Islet precursor cell (in vitro differentiated cells): ENCODE measurements around the gene FMN2.
"Not testable (repeated sequence)": the region's sequence is repeated elsewhere in the genome, so short reads cannot be mapped to it uniquely, and the experiment has no call there.

Experiments
- DNase-seq: peaks from one replicate; pipeline ENCODE4 v3.0.0-alpha.2; 2018

The FMN2 gene

DNA sequence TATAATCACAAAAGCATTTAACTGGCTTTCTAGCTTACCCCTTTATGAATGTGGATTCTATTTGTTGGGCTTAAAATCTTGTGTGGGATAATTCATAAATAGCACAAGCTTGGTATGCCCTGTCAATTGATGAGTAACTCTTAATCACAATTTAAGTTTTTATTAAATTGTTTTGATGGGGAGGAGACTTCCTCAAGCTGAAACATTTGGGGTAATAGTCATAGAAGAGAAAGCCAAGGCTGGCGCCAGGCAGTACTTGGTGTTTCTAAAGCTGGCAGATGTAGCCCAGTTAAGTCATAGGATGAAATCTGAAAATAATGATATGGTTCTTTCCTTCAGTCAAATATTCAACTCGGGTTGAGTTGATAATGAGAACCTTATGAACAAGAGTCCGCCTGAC lies 167.2 kb downstream of the FMN2 start:
- no peak for DNase-seq

- not testable (repeated sequence) for DNase-seq
These were observed 172.8 kb downstream of the FMN2 start for GRCh38 chr1:240264494-240264893.

- no peak for DNase-seq
These were observed 179.4 kb downstream of the FMN2 start for GRCh38 chr1:240271081-240271480.

DNA sequence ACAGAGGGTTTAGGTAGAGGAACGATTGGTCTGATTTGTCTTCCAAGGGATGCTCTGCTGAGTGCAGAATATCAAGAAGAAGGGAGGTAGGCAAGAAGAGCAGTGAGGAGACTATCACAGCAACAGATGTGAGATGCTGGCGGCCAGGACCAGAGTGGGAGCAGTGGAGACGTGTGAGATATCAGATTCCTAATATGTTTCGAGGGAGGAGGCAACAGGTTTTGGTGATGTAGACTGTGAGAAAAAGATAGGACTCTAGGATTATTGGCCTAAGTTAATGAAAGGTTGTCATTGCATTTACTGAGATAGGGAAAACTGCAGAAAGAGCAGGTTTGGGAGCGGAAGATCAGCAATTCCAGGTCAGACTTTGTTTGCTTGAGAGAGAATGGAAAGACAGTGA lies 182.9 kb downstream of the FMN2 start:
- DNase-seq, result no peak

- DNase-seq, result not testable (repeated sequence)
These were observed 183.5 kb downstream of the FMN2 start for GRCh38 chr1:240275219-240275618.

DNA sequence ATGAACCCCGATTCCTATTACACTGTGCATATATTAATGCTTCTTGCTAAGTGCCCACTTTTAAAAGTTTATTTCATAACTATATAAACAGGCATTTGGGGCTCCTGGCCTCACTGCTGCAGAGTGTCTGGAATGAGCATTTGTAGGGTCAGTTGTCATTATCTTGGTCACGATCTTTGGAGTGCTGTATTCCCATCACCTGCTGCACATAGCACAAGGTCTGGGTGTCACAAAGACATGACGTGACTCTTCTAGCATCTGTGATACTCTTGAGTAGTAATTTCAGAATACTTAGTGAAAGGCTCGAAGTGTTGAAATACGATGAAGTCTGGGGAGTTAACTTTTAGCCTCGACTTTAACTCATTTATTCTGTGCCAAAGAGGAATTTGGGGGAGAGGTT lies 186.4 kb downstream of the FMN2 start:
- no peak for DNase-seq

DNA sequence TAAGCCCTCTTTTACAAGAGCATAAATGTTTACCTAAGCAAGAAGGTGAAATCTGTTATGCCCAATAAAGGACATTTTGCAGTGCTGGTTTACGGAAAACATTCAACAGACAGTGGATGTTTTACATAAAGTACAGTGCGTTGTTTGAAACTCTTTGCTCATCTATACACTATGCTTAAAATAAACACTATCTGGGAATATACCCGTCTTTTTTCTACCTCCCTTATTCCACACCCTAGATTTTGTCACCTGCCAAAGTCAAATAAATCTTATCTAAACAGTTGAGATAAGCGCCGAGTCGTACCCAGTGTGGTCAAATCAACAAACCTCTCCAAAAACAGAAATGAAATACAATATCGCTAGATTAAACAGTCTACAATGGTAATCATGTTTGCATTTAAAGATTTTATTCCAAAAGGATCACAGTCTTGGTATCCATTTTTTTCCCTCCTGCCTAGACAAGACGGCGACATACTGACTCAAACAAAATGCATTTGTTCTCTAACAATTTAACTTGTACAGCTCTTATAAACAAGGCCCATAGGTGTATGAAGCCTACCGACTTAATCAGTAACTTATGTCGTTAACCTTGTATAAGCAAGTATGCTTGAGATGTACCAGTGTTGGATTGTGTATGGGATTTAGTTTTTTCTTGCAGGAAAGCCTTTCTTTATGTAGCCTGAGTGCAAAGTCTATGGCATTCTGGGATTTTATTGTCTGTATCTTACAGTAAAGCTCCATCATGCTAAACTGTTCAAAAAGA lies 189.1 kb downstream of the FMN2 start:
- no peak for DNase-seq

- DNase-seq, result no peak
These were observed 190.6 kb downstream of the FMN2 start for GRCh38 chr1:240282061-240282830.

DNA sequence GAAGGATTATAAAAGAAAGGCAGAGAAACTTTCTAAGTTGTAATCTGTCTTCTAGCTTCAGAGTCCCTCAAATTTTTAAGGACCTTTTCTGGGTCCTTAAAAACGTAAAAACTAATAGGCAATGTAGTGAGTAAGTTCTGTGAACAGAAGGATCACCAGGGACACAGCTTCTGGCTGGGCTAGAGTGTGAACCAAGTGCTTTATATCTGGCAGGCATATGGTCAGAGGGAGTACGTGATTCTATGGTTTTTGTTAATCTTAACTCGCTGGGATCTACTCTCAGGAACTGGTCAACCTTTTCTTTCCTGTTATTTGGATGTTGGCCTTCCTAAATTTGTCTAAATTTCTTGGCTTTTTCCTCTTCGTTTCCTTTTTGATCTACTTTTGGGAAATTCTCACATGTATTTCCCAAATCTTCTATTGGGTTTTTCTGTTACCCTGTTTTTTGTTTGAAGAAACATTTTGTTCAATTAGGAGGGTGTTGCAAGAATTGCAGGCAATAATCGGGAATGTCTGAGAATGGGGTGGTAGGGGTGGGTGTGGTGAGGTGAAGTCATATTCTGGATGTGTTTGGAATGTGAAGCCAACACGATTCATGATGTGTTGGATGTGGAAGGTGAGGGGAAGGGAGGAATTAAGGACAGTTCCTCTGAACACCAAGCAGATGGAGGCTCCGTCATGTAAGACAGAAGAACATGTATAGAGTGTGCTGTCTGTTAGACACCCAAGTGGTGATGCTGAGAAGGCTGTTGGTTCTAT lies 193.2 kb downstream of the FMN2 start:
- no peak for DNase-seq

DNA sequence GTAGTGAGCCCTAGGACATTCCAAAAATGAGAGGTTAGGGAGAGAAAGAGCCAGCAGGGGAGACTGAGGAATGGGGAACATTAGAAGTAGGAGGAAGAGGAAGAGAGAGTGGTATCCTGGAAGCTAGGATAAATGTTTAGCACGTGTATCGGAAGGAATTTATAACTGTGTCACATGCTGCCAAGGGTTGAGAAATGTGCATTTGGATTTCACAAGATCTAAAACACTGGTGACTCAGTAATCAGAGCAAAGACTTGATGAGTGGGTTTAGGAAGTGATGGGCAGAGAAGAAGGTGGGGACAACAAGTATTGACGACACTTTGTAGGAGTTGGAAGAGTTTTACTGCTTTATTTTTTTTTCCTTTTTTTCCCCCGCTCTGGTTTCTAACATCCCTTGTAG lies 193.9 kb downstream of the FMN2 start:
- no peak for DNase-seq

- DNase-seq, result no peak
These were observed 196.0 kb downstream of the FMN2 start for GRCh38 chr1:240287722-240288121.

DNA sequence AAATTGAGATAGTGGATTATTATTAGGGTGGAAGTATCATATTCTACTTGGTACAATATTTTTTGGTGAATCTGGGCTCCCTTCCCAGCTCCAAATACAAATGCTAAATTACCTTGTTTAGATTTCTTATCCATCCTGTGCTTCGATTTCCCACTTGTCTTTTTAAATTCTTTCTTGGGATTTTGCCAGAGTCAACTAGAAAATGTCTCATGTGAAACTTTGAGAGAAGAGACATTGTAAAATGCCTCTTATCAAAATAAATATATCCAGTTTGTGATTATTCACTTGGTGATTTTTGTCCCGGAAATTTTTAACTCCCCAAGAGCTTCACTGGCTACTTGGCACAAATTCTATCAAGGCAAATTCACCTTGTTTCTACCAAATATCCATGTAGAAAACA lies 202.0 kb downstream of the FMN2 start:
- DNase-seq, result no peak

- DNase-seq, result no peak
These were observed 202.9 kb downstream of the FMN2 start for GRCh38 chr1:240294566-240294965.

DNA sequence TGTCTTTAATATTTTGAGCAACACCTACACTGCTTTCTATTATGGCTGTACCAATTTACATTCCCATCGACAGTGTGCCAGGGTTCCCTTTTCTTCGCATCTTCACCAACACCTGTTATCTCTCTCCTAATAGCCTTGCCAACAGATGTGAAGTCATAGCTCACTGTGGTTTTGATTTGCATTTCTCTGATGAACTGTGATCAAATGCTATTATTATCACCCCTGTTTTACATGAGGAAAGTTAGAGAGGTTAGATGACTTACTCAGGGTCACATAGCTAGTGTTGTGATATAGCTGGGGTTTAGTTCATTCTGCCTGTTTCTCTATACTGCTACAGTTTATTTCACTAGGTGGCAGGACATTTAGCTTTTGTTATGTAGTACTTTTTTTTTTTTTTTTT lies 204.1 kb downstream of the FMN2 start:
- no peak for DNase-seq

GRCh38 chr1:240304466-240304865 lies 212.8 kb downstream of the FMN2 start:
- no peak for DNase-seq

DNA sequence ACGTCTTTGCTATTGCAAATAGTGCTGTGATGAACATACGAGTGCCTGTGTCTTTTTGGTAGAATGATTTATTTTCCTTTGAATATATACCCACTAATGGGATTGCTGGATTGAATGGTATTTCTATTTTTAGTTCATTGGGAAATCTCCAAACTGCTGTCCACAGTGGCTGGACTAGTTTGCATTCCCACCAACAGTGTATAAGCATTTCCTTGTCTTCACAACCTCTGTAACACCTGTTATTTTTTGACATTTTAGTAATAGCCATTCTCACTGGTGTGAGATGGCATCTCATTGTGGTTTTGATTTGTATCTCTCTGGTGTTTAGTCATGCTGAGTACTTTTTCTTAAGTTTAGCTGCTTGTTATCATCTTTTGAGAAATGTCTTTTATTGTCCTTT lies 215.0 kb downstream of the FMN2 start:
- DNase-seq, result no peak

DNA sequence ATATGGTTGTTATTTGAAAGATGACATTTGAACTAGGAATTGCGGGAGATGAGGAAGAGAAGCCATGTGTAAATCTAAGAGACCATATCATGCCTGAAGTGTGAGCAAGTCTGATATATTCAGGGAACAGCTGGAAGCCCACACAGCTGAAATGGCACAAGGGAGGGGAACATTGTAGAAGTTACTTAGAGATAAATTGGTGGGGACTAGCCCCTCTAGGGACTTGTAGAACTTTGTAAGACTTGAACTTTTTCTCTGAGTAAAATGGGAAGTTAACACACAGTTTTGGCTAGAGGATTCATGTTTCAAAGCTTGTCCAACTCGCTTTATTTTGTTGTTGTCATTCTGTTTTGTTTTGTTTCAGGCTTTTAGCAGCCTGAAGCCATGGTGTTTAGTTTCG lies 216.4 kb downstream of the FMN2 start:
- no peak for DNase-seq

GRCh38 chr1:240309769-240310168 lies 218.1 kb downstream of the FMN2 start:
- DNase-seq, result no peak

DNA sequence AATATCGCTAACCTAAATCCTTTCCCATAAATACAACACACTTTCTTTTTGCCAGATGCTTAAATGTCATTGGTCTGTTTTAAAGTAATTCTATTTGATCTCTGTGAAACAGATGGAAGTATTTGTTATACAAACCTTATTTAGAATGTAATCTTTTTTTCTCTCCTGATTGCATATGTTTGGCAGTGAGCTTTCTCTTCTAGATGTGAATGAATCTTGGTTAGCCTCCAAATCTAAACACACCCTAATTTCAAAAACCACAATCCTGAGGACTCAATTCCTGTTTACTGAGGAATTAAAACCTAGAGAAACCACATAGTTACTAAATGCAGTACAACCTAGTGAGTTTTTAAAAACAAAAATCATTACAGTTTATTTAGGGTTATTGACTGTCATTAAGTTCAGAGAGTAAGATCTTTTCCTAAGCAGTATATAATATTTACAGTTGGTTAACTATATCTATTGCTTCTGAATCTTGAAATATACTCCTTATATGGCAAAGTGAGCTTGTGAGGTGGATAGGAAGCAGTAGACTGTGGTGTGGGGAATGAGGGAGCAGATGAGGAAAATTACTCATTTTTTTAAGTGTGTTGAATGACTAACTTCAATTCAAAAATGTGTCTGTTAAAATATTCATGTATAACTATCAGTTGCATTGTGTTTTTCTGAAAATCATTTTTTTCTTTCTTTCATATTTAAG lies 218.7 kb downstream of the FMN2 start:
- DNase-seq, result no peak

GRCh38 chr1:240312872-240313271 lies 221.2 kb downstream of the FMN2 start:
- DNase-seq, result no peak

- DNase-seq, result no peak
These were observed 223.4 kb downstream of the FMN2 start for GRCh38 chr1:240314845-240315801.

GRCh38 chr1:240319998-240320397 lies 228.3 kb downstream of the FMN2 start:
- DNase-seq, result no peak
